ENCODE results near the gene H1-8.
A peak's percentile ranks its signal among the peaks of the same experiment; 100 is the strongest.

The H1-8 gene

DNA sequence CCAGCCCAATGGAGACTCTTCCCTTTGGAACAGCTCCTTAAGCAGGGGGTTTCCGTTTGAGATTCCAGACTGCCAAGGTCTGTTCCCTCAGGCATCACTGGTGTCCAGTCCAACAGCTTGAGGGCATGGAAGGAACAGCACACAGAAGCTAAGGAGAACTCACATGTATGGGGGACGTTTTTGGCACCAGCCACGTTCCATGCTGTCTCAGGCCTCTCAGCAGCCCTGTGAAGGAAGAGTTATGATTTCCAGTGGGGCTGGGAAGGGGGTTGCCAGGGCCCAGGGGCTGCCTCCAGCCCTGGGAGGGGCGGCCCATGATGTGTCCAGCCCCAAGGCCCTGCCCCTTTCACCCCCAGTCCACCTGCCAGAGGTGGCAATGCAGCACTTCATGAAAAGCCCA lies 22.0 kb upstream of the H1-8 start:
- Mint-ChIP-seq H3K4me3 (no peak overlapping the region), H3K4me1 (peaks cover under 1 to 14% of the 10 kb centered on the region in 2 donors), H3K27ac (no peak overlapping the region), H3K9me3 (no peaks in the 10 kb centered on the region), H3K27me3 (no peaks in the 10 kb centered on the region), H3K36me3 (peaks cover 8 to 26% of the 10 kb centered on the region in 2 donors)
- no peak for DNase-seq
- ATAC-seq (replicated peaks), result no peak

DNA sequence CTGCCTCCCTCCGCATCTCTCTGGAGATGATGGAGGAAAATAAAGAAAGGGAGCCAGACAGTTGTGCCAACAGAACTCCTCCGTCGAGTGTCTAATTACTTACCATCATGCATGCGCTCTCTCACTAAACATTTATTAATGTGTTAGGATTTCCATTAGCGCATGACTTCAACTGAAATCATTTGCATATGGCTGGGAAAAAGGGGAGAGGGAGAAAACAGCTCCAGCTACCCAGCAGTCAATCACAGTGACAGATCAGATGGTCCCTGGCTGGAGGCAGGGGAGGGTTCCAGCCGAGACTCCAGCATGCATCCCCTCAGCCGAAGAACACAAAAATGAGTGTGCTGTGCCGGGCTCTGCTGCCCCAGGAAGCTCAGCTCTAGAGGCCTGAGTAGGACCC lies 21.4 kb upstream of the H1-8 start:
- Mint-ChIP-seq H3K27ac (no peak overlapping the region), H3K9me3 (no peaks in the 10 kb centered on the region), H3K4me1 (peaks cover 5 to 20% of the 10 kb centered on the region in 2 donors), H3K27me3 (no peaks in the 10 kb centered on the region), H3K36me3 (peaks cover 2 to 20% of the 10 kb centered on the region in 2 donors), H3K4me3 (no peak overlapping the region)
- DNase-seq, result no peak
- ATAC-seq (replicated peaks), result no peak

- no peak for ATAC-seq (replicated peaks)
- Mint-ChIP-seq H3K4me3 (no peak overlapping the region), H3K27me3 (no peaks in the 10 kb centered on the region), H3K4me1 (peaks cover 13 to 33% of the 10 kb centered on the region in 2 donors), H3K36me3 (peaks cover 2 to 10% of the 10 kb centered on the region in 2 donors), H3K9me3 (no peaks in the 10 kb centered on the region), H3K27ac (no peak overlapping the region)
- DNase-seq, result no peak
Observed at GRCh38 chr3:129522953-129523352, 20.0 kb upstream of the H1-8 start.

DNA sequence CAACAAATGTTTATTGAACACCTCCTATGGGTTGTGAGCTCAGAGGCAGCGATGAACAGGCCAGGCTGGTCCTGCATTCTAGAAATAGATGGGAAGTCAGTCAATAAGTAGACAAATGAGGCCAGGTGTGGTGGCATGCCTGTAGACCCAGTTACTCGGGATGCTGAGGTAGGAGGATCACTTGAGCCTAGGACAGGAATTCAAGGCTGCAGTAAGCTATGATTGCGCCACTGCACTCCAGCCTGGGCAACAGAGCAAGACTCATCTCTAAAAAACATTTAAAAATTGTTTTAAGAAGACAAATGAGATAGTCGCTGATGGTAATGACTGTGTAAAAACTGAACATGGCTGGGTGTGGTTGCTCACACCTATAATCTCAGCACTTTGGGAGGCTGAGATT lies 18.9 kb upstream of the H1-8 start:
- no peaks in the 10 kb centered on the region for H3K27me3 Mint-ChIP-seq
- peak overlapping the region; percentile 14 for H3K27ac Mint-ChIP-seq
- DNase-seq (no peak), ATAC-seq (replicated peaks) (no peak)
- no peaks in the 10 kb centered on the region for H3K9me3 Mint-ChIP-seq
- H3K36me3 Mint-ChIP-seq, result peaks cover 2 to 7% of the 10 kb centered on the region in 2 donors
- H3K4me1 Mint-ChIP-seq, result peaks cover 13 to 33% of the 10 kb centered on the region in 2 donors
- no peak overlapping the region for H3K4me3 Mint-ChIP-seq

- Mint-ChIP-seq H3K4me3 (no peak overlapping the region), H3K27me3 (no peaks in the 10 kb centered on the region), H3K4me1 (peaks cover 13 to 33% of the 10 kb centered on the region in 2 donors)
Observed at GRCh38 chr3:129525341-129525968, 17.5 kb upstream of the H1-8 start.

DNA sequence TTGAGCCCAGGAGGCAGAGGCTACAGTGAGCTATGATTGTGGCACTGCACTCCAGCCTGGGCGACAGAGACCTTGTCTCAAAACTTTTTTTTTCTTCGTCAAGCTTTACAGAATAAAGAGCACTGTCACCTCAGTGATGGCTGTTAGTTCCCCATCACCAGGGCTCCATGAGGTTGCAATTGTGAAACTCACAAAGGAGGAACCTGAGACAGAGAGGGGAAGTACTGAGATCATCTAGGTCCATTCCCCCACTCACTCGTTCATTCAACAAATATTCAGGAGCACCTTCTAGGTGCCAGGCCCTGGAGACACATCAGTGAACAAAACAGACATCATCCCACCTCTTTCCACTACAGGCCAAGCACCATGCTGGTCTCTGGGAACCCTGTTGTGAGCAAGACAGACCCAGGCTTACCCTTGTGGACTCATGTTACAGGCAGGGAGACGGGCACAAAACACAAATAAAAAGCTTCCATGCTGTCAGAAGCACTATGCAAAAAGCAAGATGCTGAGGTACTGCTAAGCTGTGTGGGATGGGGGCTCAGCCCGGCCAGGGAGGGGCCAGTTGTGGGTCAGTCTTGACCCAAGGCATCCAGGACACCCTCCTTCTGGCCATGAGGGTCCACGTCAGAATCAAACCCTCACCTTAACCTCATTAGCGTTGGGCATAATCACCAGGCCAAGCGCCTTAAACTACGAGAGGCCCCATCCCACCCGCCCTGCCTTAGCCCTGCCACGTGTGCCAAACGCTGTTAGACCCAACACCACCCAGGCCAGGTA lies 16.7 kb upstream of the H1-8 start:
- no peaks in the 10 kb centered on the region for H3K36me3 Mint-ChIP-seq
- H3K27ac Mint-ChIP-seq, result peak overlapping the region; percentile 74
- DNase-seq (peak; percentile 75), ATAC-seq (replicated peaks) (peak; percentile 99)
- no peaks in the 10 kb centered on the region for H3K9me3 Mint-ChIP-seq
- H3K4me3 Mint-ChIP-seq, result no peak overlapping the region
- peaks cover 0 to 2% of the 10 kb centered on the region in 2 donors for H3K27me3 Mint-ChIP-seq
- H3K4me1 Mint-ChIP-seq, result peaks cover 13 to 33% of the 10 kb centered on the region in 2 donors

More at GRCh38 chr3:129525341-129525968, 17.5 kb upstream of the H1-8 start:
- DNase-seq (peak; percentile 17), ATAC-seq (replicated peaks) (peak; percentile 21 to 46)
- Mint-ChIP-seq H3K36me3 (no peaks in the 10 kb centered on the region), H3K9me3 (no peaks in the 10 kb centered on the region), H3K27ac (peak overlapping the region; percentile 74)

GRCh38 chr3:129527262-129527661 lies 15.7 kb upstream of the H1-8 start:
- DNase-seq, result no peak
- Mint-ChIP-seq H3K9me3 (no peaks in the 10 kb centered on the region), H3K27ac (peak overlapping the region; percentile 69), H3K36me3 (no peaks in the 10 kb centered on the region), H3K4me1 (peaks cover 16 to 33% of the 10 kb centered on the region in 2 donors), H3K27me3 (peaks cover 6 to 11% of the 10 kb centered on the region in 2 donors), H3K4me3 (no peak overlapping the region)
- no peak for ATAC-seq (replicated peaks)

- Mint-ChIP-seq H3K4me1 (peaks cover 16 to 33% of the 10 kb centered on the region in 2 donors), H3K27ac (peak within 1 kb of the TSS; percentile 82)
- no peak for DNase-seq
Observed at GRCh38 chr3:129528589-129529100, 14.3 kb upstream of the H1-8 start, which contains the start of gene RHO. TSS of gene RHO (plus strand) at chr3:129528639. CDS start at chr3:129528734, 95 bp downstream.

GRCh38 chr3:129529436-129530210 lies 13.4 kb upstream of the H1-8 start:
- H3K4me1 Mint-ChIP-seq, result peaks cover 16 to 33% of the 10 kb centered on the region in 2 donors
- DNase-seq (no peak), ATAC-seq (replicated peaks) (no peak)
- H3K27ac Mint-ChIP-seq, result no peak overlapping the region
- peaks cover 6 to 12% of the 10 kb centered on the region in 2 donors for H3K27me3 Mint-ChIP-seq
- H3K9me3 Mint-ChIP-seq, result no peaks in the 10 kb centered on the region
- H3K4me3 Mint-ChIP-seq, result no peak overlapping the region
- no peaks in the 10 kb centered on the region for H3K36me3 Mint-ChIP-seq

More at GRCh38 chr3:129528589-129529100, 14.3 kb upstream of the H1-8 start, which contains the start of gene RHO:
- Mint-ChIP-seq H3K27me3 (peaks cover 6 to 12% of the 10 kb centered on the region in 2 donors), H3K36me3 (no peaks in the 10 kb centered on the region), H3K4me3 (no peak within 1 kb of the TSS), H3K9me3 (no peaks in the 10 kb centered on the region)
- ATAC-seq (replicated peaks), result no peak

GRCh38 chr3:129530251-129530791 lies 12.7 kb upstream of the H1-8 start:
- no peak overlapping the region for H3K4me3 Mint-ChIP-seq
- H3K4me1 Mint-ChIP-seq, result peaks cover 16 to 26% of the 10 kb centered on the region in 2 donors
- H3K27me3 Mint-ChIP-seq, result peaks cover 6 to 12% of the 10 kb centered on the region in 2 donors
- no peak for DNase-seq
- H3K36me3 Mint-ChIP-seq, result no peaks in the 10 kb centered on the region
- no peak overlapping the region for H3K27ac Mint-ChIP-seq
- ATAC-seq (replicated peaks), result no peak
- H3K9me3 Mint-ChIP-seq, result no peaks in the 10 kb centered on the region

DNA sequence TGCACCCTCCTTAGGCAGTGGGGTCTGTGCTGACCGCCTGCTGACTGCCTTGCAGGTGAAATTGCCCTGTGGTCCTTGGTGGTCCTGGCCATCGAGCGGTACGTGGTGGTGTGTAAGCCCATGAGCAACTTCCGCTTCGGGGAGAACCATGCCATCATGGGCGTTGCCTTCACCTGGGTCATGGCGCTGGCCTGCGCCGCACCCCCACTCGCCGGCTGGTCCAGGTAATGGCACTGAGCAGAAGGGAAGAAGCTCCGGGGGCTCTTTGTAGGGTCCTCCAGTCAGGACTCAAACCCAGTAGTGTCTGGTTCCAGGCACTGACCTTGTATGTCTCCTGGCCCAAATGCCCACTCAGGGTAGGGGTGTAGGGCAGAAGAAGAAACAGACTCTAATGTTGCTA lies 12.2 kb upstream of the H1-8 start:
- H3K4me1 Mint-ChIP-seq, result peaks cover 16 to 21% of the 10 kb centered on the region in 2 donors
- no peak for ATAC-seq (replicated peaks)

DNA sequence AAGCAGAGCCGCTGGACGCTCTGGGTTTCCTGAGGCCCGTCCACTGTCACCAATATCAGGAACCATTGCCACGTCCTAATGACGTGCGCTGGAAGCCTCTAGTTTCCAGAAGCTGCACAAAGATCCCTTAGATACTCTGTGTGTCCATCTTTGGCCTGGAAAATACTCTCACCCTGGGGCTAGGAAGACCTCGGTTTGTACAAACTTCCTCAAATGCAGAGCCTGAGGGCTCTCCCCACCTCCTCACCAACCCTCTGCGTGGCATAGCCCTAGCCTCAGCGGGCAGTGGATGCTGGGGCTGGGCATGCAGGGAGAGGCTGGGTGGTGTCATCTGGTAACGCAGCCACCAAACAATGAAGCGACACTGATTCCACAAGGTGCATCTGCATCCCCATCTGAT lies 11.3 kb upstream of the H1-8 start:
- Mint-ChIP-seq H3K9me3 (no peaks in the 10 kb centered on the region), H3K36me3 (no peaks in the 10 kb centered on the region)

More for the DNA sequence above, 12.2 kb upstream of the H1-8 start:
- Mint-ChIP-seq H3K9me3 (no peaks in the 10 kb centered on the region), H3K4me3 (no peak overlapping the region), H3K27ac (no peak overlapping the region), H3K36me3 (no peaks in the 10 kb centered on the region), H3K27me3 (peaks cover 6 to 12% of the 10 kb centered on the region in 2 donors)
- DNase-seq, result no peak

DNA sequence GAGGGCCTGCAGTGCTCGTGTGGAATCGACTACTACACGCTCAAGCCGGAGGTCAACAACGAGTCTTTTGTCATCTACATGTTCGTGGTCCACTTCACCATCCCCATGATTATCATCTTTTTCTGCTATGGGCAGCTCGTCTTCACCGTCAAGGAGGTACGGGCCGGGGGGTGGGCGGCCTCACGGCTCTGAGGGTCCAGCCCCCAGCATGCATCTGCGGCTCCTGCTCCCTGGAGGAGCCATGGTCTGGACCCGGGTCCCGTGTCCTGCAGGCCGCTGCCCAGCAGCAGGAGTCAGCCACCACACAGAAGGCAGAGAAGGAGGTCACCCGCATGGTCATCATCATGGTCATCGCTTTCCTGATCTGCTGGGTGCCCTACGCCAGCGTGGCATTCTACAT lies 10.7 kb upstream of the H1-8 start:
- Mint-ChIP-seq H3K9me3 (no peaks in the 10 kb centered on the region), H3K27ac (no peak overlapping the region), H3K4me3 (no peak overlapping the region), H3K27me3 (peaks cover 6 to 12% of the 10 kb centered on the region in 2 donors), H3K4me1 (peaks cover 7% of the 10 kb centered on the region in 2 donors), H3K36me3 (no peaks in the 10 kb centered on the region)
- ATAC-seq (replicated peaks) (no peak), DNase-seq (no peak)

More for the DNA sequence above, 11.3 kb upstream of the H1-8 start:
- H3K4me3 Mint-ChIP-seq, result no peak overlapping the region
- no peak for ATAC-seq (replicated peaks)
- H3K27me3 Mint-ChIP-seq, result peaks cover 6 to 12% of the 10 kb centered on the region in 2 donors
- peak overlapping the region; percentile 31 for H3K27ac Mint-ChIP-seq
- DNase-seq, result no peak
- peaks cover 11 to 13% of the 10 kb centered on the region in 2 donors for H3K4me1 Mint-ChIP-seq

DNA sequence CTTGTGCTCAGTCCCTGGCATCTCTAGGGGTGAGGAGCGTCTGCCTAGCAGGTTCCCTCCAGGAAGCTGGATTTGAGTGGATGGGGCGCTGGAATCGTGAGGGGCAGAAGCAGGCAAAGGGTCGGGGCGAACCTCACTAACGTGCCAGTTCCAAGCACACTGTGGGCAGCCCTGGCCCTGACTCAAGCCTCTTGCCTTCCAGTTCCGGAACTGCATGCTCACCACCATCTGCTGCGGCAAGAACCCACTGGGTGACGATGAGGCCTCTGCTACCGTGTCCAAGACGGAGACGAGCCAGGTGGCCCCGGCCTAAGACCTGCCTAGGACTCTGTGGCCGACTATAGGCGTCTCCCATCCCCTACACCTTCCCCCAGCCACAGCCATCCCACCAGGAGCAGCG lies 9.6 kb upstream of the H1-8 start:
- no peaks in the 10 kb centered on the region for H3K36me3 Mint-ChIP-seq
- peaks cover 6 to 12% of the 10 kb centered on the region in 2 donors for H3K27me3 Mint-ChIP-seq

More for the DNA sequence above, 9.6 kb upstream of the H1-8 start:
- no peak for DNase-seq
- Mint-ChIP-seq H3K27ac (no peak overlapping the region), H3K4me3 (no peak overlapping the region), H3K9me3 (no peaks in the 10 kb centered on the region), H3K4me1 (peaks cover 0 to 3% of the 10 kb centered on the region in 2 donors)
- no peak for ATAC-seq (replicated peaks)
